MM.1S (cell line): Measurements from ENCODE around the gene JPH3.

Source experiments
- EZH2 ChIP-seq: fragments of 300-600 bp; sonication (generic); optimal IDR thresholded peaks from 2 replicates; pipeline ENCODE3; 2017; ENCODE audit warnings: low read depth, mild to moderate bottlenecking, antibody characterized with exemption, low read length, mixed read lengths
- TF ChIP-seq, protein P1 (sequence below): fragments of 300-600 bp; sonication (generic); IDR thresholded peaks from 2 replicates; pipeline ENCODE4 v1.5.1; 2016; ENCODE audit warnings: antibody characterized with exemption, low read length, mixed read lengths

DNA sequence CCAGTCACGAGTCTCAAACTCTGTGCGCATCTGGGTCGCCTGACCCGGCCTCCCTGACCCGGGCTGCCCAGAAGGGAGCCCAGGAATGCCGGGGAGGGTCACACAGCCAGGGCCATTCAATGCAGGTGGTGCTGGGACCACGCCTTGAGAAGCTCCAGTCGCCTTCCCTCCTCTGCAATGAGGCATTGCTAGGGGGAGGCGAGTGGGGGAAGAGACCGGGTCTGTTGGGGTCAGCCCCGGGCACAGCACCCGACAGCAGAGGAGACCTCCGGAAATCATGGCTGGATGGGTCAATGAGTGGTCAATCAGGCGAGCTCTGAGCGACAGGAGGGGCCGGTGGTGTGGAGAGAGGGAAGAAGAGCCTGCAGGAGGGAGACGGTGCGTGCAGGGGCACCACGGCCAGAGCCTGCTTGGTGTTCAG, 13.3 kb downstream of the JPH3 start:
- no peak for TF ChIP-seq EZH2
- TF ChIP-seq, protein P1, sequence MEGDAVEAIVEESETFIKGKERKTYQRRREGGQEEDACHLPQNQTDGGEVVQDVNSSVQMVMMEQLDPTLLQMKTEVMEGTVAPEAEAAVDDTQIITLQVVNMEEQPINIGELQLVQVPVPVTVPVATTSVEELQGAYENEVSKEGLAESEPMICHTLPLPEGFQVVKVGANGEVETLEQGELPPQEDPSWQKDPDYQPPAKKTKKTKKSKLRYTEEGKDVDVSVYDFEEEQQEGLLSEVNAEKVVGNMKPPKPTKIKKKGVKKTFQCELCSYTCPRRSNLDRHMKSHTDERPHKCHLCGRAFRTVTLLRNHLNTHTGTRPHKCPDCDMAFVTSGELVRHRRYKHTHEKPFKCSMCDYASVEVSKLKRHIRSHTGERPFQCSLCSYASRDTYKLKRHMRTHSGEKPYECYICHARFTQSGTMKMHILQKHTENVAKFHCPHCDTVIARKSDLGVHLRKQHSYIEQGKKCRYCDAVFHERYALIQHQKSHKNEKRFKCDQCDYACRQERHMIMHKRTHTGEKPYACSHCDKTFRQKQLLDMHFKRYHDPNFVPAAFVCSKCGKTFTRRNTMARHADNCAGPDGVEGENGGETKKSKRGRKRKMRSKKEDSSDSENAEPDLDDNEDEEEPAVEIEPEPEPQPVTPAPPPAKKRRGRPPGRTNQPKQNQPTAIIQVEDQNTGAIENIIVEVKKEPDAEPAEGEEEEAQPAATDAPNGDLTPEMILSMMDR: no peak
